ENCODE results near the gene CEP250.
A peak's percentile ranks its signal among the peaks of the same experiment; 100 is the strongest.
"Not testable (repeated sequence)": the region's sequence is repeated elsewhere in the genome, so short reads cannot be mapped to it uniquely, and the experiment has no call there.

CEP250 gene

DNA sequence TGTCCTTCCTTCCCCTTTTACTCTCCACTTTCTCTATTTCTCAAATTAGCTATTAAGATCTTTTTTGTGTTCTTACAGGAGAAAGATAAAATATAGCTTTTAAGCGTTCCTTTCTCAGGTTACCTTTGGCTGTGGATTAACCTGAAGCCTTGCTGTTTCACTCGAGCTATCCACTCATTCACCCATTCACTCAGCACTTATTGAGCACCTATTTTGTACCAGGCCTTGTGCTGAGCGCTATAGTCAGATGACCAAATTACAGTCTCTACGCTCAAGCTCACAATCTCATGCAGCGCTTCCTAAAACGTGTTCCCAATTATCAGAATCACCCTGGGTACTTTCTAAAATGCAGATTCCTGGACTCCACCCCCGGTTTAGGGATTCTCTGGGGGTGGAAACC, 1.8 kb upstream of the CEP250 start:
- DNase-seq: no peak

DNA sequence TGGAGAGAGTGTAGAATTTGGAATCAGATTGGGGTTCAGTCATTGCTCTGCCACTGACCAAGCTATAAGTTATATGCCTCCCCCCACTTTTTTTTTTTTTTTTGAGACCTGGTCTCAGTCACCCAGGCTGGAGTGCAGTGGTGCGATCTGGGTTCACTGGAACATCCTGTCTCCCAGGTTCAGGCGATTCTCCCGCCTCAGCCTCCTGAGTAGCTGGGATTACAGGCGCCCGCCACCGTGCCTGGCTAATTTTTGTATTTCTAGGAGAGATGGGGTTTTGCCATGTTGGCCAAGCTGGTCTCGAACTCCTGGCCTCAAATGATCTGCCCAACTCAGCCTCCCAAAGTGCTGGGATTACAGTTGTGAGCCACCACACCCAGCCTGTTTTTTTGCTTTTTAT, 1.3 kb downstream of the CEP250 start:
- not testable (repeated sequence) for DNase-seq

DNA sequence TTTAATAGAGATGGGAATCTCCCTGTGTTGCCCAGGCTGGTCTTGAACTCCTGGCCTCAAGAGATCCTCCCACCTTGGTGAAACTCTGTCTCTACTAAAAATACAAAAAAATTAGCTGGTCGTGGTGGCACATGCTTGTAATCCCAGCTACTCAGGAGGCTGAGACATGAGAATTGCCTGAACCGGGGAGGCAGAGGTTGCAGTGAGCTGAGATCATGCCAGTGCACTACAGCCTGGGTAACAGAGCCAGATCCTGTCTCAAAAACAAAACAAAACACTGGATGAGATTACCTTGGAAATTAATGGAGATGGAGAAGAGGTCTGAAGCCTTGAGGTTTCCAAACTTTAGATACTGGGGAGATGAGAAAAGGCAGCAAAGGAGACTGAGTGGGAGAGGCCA, 2.1 kb downstream of the CEP250 start:
- not testable (repeated sequence) for DNase-seq

DNA sequence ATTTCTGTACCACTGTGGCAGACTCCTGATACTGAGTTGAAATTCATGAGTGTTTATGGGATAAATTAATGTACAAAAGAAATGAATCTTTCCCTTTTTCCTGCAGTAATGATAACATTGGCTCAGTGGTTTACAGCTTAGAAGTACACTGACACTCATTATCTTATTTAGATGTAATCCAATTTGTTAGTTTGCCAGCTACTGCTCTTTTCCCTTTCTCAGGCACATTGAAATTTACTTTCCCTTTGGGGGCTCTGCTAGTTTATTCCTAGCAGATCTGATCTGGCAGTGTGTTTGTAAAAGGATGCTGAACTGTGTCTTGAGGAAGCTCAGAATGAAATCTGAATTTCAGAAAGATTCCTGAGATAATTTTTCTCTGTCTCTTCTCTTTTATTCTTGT, 3.0 kb downstream of the CEP250 start:
- DNase-seq: no peak

DNA sequence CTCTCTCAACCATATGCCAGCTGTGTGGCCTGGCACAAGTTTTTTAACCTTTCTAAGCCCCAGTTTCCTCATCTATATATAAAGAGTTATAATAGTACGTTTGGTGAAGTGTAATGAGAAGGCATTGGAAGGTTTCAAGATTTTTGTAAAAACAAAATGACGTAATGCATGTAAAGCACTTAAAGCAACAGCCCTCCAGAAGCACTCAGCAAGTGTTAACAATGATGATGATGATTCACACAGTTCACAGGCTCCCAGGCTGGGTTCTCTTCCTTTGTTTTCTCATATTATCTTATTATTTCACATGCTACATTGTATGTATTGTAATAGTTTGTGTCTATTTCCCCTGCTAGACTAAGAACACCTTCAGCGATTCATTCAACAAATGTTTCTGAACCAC, 6.2 kb downstream of the CEP250 start:
- DNase-seq: no peak

DNA sequence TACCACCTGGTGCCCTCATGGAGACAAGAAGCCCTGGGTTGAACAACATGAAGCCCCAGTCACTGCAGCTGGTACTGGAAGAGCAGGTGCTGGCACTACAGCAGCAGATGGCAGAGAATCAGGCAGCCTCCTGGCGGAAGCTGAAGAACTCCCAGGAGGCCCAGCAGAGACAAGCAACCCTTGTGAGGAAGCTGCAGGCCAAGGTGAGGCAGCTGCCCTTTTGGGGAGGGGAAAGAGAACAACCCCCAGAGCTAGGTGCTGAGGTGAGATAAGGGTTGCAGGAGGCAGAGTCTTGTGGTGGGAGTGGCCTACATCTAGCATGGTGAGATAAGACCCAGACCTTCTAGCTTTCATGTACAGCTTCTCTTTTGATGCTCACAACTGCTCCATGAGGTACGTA, 7.0 kb downstream of the CEP250 start:
- DNase-seq: peak; percentile 41 to 73

DNA sequence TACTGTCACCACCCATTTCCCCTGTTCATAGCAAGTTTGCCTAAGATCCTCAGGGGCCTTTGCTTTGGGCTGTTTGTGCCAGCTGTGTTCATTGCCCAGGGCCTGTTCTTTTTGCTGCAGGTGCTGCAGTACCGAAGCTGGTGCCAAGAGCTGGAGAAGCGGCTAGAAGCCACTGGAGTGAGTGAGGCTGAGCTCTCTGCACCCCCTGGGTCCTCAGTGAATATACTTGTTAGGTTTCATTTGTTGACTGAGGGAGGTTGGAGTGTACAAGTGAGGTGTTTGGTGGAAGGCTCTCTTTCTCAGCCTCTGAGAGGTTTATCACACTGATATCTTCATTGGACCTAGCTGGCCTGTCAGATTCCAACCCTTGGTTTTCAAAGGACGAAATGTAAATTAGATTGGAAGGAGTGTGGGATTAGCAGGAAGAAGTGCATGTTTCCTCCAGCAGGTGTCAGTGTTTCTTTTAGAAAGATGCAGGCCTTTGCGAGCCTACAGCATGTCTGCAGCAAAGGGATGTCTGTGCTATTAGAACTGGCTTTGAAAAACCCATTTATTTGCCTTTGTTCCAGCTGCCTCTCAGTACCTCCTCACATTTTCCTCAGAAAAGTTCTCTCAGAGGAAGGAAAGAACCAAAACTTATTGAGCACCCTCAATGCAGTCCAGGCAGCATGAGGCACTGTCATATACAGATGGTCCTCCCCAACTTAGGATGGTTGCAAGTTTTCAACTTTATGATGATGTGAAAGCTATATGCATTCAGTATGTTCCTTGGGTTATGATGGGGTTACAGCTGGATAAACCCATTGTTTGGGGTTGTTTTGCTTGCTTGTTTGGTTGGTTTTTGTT, 8.3 kb downstream of the CEP250 start:
- DNase-seq: peak in 1 of 2 experiments; percentile 36

DNA sequence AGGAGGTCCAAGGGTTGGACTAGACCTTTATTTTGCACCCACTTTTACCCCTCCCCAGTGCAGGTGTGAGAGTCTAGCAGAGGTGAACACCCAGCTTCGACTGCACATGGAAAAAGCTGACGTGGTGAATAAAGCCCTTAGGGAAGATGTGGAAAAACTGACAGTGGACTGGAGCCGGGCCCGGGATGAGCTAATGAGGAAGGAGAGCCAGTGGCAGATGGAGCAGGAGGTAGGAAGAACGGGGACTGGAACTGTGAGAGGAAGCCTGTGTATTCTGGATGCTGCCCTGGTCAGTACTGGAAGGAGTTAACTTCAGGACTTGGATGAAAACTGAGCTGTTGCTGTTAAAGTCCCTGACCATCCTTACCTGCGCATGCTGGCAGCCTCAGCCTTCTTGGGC, 10.6 kb downstream of the CEP250 start:
- DNase-seq: no peak

DNA sequence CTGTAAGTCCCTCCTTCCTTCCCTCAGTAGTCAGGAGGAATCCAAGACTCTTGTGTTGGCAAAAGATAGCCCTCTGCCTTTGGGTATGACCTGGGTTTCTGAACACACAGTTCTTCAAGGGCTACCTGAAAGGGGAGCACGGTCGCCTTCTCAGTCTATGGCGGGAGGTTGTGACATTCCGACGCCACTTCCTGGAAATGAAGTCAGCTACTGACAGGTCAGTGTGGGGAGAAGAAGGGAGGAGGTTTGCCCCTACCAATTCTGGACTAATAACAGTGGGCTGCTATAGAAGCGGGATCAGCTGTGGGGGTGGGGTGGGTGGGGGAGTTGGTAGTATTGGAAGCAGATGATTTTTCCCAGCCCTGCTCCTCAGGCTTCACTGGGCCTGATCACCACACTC, 11.5 kb downstream of the CEP250 start:
- no peak for DNase-seq

DNA sequence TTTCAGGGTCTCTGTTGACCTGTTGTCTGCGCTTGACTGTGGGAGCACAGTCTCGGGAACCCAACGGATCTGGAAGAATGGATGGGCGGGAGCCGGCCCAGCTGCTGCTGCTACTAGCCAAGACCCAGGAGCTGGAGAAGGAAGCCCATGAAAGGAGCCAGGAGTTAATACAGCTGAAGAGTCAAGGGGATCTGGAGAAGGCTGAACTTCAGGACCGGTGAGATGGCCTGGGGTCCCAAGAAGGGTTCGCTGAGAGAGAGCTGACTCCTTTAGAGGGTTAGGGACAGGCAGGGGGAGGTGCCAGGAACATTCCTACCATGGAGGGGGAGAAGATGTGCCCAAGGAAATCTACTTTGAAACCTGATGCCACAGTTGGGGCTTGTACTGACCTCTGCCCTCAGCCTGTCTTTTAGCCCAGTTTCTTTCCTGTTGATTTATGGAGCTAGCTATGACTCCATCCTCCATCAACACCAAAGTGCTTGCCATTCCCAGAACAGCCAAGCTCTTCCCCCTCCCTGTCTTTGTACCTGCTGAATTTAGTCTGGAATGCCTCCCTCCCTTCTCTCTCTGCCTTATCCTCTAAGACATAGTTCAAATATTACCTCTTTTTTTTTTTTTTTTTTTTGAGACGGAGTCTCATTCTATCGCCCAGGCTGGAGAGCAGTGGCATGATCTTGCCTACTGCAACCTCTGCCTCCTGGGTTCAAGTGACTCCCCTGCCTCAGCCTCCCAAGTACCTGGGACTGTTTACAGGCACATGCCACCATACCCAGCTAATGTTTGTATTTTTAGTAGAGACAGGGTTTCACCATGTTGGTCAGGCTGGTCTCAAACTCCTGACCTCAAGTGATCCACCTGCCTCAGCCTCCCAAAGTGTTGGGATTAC, 12.2 kb downstream of the CEP250 start:
- no peak for DNase-seq

DNA sequence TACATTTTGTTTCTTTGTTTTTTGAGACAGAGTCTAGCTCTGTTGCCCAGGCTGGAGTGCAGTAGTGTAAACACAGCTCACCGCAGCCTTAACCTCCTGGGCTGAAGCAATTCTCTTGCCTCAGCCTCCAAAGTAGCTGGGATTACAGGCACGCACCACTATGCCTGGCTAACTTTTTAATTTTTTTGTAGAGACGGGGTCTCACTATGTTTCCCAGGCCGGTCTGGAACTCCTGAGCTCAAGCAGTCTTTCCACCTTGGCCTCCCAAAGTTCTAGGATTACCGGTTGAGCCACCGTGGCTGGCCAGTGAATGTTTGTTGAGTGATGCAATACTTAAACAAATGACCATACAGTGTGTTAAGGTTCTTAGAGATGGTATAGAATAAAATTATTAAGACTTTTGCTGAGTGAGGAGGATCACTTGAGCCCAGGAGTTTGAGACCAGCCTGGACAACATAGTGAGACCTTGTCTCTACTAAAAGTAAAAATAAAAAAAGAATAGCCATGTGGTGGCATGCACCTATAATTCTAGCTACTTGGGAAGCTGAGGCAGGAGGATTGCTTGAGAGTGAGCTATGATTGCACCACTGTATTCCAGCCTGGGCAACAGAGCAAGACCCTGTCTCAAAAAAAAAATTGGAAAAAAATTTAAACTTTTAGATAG, 13.4 kb downstream of the CEP250 start:
- DNase-seq: no peak

DNA sequence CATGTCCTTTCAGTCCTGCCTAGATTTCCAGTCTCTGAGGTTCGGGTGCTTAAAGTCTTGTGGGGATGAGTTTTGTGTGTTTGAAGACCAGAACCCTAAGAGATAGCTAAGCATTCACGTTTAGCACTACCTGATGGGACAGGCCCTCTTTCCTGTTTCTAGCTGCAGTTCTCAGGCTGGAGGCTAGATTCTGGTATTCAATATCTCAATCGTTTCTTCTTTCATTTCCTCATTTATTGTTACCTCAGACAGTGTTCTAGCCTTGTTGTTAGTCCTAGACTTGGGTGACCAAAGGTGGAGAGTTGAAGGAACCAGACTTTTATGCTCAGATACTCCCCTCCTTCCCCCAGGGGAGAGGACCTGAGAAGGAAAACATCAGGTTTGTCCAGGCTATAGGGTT, 16.8 kb downstream of the CEP250 start:
- no peak for DNase-seq

DNA sequence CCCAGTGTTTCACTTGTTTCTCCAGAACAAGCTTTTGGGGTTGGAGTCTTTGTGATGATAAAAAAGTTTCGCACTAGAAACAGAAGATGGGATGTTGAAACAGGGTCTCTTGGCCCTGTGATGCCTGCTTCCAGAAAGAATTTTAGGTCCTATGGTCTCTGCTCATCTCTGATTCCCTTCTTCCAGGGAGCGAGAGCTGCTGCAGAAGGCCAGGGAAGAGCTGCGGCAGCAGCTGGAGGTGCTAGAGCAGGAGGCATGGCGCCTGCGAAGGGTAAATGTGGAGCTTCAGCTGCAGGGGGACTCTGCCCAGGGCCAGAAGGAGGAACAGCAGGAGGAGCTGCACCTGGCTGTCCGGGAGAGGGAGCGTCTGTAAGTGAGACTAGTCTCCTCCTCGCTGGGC, 18.3 kb downstream of the CEP250 start:
- no peak for DNase-seq

DNA sequence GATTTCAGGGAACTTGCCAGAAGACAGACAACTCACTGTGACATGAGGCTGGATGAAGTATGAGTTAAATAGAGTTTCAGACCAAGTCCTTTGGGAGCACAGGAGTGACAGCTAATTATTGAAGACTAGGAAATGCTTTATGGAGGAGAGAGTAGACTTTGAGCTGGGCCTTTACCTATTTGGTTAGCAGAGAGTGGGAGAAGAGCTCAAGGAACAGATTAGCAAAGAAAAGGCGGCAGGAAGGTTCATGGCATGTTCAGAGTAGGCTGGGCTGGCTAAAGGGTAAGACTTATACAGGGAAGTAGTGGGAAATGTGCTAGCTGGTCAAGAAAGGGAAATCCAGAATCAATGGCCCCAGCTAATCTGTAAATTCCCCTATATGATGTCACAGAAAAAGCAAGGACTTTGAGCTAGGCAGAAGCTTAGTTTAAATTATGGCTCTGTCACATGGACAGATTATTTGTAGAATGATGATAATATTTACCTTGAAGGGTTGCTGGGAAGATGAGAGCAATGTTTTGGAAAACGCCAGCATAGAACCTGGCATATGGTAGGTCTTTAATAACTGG, 19.0 kb downstream of the CEP250 start:
- no peak for DNase-seq

DNA sequence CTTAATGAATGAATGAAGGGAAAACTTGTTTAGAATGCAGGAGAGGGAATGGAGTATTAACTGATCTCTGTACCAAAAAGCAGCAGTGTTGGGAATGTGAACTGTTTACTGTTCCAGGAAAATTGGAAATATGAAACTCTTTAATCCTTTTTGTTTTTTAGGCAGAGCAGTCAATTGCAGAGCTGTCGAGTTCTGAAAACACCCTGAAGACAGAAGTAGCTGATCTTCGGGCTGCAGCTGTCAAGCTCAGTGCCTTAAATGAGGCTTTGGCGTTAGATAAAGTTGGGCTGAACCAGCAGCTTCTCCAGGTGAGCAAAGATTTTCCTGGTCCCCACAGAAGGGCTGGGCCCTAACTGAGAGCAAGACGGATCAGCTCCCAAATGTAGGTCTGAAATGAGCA, 20.9 kb downstream of the CEP250 start:
- no peak for DNase-seq

DNA sequence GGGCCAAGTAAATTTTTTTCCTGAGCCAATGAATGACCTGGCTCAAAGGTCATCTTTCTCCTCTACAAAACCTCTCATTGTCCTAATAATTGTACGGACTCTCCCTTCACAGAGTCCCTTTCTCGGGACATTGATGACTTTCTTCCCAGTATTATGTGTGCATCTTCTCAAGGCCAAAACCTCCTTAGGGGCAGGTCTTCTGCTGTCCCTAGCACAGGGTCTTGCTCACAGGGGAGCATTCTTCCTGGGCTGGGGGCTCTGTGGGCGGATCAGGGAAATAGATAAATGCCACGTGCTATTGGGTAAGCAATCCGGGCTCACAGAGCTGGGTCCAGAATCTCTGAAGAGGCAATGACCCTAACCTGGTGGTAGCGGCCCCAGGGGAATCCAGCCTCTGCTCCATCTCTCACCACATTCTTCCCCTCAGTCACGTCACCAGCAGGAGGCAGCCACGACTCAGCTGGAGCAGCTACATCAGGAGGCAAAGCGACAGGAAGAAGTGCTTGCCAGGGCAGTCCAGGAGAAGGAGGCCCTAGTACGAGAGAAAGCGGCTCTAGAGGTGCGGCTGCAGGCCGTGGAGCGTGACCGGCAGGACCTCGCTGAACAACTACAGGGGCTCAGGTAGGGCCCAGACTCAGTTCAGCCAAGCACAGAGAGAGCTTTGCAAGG, 23.5 kb downstream of the CEP250 start:
- DNase-seq: no peak

DNA sequence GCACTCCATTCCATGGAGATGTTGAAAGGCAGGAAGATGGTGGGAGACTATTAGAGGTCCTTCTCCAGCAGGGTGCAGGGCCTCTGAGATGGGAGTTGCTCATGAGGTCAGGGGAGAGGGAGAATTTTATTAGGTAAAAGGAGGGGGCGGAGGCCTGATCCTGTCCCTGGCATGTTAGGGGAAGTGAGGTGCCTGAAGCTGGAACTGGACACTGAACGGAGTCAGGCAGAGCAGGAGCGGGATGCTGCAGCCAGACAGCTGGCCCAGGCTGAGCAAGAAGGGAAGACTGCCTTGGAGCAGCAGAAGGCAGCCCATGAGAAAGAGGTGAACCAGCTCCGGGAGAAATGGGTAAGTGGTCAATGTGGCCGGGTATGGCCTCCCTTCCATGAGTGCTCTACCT, 24.4 kb downstream of the CEP250 start:
- no peak for DNase-seq

DNA sequence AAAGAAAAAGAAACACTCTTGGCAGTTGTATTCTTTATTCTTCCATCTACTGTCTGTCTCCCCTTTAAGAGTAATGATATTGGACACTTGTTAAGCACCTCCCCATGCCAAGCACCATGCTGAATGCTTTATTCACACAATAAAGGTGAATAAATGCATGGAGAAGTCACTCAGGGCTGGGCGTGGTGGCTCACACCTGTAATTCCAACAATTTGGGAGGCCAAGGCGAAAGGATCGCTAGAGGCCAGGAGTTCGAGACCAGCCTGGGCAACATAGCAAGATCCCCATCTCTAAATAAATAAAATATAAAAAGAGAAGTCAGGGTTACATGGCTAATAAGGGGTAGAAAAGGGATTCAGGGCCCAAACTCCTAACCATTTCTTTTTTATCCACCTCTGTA, 32.1 kb downstream of the CEP250 start:
- DNase-seq: no peak

DNA sequence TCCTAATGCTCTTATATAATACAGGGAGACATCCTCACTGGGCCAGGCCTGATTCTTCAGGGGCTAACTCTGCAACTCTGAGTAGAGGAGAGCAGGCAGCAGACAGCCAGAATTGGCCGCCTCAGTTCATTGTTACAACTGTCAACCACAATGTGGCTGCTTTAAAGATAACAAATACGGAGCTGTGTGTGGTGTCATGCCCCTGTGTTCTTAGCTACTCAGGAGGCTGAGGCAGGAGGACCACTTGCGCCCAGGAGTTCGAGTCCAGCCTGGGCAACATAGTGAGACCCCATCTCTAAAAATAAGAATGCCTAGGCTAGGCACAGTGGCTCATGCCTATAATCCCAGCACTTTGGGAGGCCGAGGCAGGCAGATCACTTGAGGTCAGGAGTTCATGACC, 34.3 kb downstream of the CEP250 start:
- DNase-seq: no peak

DNA sequence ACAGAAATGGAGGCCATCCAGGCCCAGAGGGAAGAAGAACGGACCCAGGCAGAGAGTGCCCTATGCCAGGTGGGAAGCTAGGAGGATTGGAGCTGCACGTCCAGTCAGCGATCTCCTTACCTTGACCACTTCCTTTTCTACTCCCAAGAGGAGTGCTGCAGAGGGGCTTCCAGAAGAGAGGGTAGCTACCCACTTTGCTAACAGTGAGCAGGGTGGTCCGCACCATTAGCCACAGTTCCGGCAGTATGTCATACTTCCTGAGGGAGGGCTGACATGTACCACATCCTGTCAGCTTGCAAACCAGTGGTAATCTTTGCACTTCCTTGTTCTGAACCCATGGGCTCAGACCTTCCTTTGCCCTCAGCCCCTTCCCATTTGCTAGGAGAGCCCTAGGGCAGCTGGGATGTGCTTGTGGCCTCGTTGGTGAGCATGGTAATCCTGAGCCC, 35.4 kb downstream of the CEP250 start:
- no peak for DNase-seq

DNA sequence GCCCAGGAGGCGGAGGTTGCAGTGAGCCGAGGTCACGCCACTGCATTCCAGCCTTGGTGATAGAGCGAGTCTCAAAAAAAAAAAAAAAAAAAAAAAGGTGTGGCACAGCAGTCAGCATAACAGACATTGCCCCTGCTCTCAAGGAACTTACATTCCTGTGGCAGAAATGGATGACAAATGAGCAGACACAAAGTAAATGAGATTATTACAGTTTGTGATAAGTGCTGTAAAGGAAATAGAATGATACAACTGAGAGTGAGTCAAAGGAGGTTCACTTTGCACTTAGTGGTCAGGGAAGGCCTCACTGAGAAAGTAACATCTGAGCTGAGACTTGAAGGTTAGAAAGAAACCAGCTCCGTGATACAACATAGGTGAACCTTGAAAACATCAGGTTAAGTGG, 36.4 kb downstream of the CEP250 start:
- no peak for DNase-seq

DNA sequence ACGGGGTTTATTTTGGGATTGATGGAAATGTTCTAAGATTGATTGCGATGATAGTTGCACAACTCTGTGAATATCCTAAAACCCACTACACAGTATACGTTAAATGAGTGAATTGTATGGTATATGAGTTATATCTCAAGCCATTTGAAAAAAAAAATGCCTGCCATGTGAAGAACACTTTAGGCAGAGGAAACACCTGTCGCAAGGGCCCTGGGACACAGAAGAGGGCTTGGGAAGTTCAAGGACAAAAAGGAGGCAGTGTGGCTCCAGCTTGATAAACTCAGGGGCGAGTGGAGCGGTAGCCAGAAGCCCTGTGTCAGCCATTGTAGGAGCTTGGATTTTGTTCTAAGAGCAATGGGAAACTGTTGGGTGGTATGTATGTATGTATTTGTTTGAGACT, 37.0 kb downstream of the CEP250 start:
- DNase-seq: no peak

DNA sequence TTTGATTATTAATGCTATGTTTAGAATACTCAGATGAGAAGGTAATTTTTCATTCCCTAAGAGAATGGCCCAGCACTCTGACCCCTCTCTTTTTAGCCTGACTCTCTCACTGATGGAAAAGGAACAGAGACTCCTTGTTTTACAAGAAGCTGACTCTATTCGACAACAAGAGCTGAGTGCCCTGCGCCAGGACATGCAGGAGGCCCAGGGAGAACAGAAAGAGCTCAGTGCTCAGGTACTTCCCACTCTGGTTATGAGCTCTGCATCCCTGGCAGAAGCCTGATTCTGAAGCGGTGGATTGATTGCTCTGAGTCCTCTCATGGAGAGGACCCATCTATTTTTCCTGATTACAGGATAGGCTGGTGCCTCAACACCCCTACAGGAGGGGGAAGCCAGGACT, 41.1 kb downstream of the CEP250 start:
- DNase-seq: no peak
